ENCODE results near the gene TPSB2.

The TPSB2 gene

DNA sequence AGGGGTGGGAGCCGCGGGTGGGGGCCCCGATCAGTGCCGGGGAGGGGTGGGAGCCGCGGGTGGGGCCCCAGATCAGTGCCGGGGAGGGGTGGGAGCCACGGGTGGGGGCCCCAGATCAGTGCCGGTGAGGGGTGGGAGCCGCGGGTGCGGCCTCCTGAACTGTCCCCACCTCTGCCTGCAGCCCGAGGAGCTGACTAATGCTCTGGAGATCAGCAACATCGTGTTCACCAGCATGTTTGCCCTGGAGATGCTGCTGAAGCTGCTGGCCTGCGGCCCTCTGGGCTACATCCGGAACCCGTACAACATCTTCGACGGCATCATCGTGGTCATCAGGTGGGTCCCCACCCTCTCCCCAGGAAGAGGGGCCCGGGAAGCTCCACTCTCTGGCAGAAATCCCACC lies 25.1 kb downstream of the TPSB2 start:
- Histone ChIP-seq H2AFZ (ENCODE audit: low read length) (no peak overlapping the region), H4K20me1 (ENCODE audit: insufficient read depth, low read length) (no peaks in the 10 kb centered on the region), H3K36me3 (replicated peaks; ENCODE audit: insufficient read depth, low read length) (no peaks in the 10 kb centered on the region), H3K79me2 (ENCODE audit: low read length) (no peaks in the 10 kb centered on the region), H3K4me1 (ENCODE audit: low read length) (no peaks in the 10 kb centered on the region), H3K27me3 (replicated peaks; ENCODE audit: insufficient read depth, low read length) (peaks cover 85% of the 10 kb centered on the region), H3K27ac (ENCODE audit: low read length) (no peak overlapping the region), H3K9ac (ENCODE audit: low read length) (no peak overlapping the region), H3K4me2 (ENCODE audit: low read depth, low read length) (no peak overlapping the region), H3K9me2 (replicated peaks; ENCODE audit: insufficient read depth, low read length) (no peaks in the 10 kb centered on the region), H3F3A (ENCODE audit: insufficient read depth, low read length) (no peaks in the 10 kb centered on the region), H3K9me3 (replicated peaks; ENCODE audit: insufficient read depth, low read length) (no peaks in the 10 kb centered on the region), H3K4me3 (ENCODE audit: low read length) (no peak overlapping the region)
- no peak for DNase-seq
- TF ChIP-seq EZH2 (optimal IDR thresholded peaks at IDR 0.05; ENCODE audit: low read depth, low read length) (peak; percentile 23), EZH2phosphoT487 (IDR thresholded peaks at IDR 0.05; ENCODE audit: low read length) (no peak)

DNA sequence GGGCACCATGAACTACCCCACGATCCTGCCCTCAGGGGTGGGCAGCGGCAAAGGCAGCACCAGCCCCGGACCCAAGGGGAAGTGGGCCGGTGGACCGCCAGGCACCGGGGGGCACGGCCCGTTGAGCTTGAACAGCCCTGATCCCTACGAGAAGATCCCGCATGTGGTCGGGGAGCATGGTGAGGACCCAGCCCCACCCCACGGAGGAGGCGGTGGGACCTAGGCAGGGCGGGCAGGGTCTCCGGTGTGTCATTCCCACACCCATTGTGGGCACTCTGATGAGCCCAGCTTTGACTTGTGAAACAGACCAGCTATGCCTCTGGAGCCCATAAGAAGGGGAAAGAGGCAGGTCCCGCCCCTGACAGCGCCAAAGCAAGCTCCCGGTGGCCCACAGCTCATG lies 27.7 kb downstream of the TPSB2 start:
- no peak overlapping the region for H3K27ac ChIP-seq (ENCODE audit: low read length)
- TF ChIP-seq EZH2phosphoT487 (IDR thresholded peaks at IDR 0.05; ENCODE audit: low read length) (no peak), EZH2 (optimal IDR thresholded peaks at IDR 0.05; ENCODE audit: low read depth, low read length) (no peak)
- TF ChIP-seq, protein P1, sequence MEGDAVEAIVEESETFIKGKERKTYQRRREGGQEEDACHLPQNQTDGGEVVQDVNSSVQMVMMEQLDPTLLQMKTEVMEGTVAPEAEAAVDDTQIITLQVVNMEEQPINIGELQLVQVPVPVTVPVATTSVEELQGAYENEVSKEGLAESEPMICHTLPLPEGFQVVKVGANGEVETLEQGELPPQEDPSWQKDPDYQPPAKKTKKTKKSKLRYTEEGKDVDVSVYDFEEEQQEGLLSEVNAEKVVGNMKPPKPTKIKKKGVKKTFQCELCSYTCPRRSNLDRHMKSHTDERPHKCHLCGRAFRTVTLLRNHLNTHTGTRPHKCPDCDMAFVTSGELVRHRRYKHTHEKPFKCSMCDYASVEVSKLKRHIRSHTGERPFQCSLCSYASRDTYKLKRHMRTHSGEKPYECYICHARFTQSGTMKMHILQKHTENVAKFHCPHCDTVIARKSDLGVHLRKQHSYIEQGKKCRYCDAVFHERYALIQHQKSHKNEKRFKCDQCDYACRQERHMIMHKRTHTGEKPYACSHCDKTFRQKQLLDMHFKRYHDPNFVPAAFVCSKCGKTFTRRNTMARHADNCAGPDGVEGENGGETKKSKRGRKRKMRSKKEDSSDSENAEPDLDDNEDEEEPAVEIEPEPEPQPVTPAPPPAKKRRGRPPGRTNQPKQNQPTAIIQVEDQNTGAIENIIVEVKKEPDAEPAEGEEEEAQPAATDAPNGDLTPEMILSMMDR (IDR thresholded peaks at IDR 0.05; ENCODE audit: low read length), result no peak
- H2AFZ ChIP-seq (ENCODE audit: low read length), result no peak overlapping the region
- no peaks in the 10 kb centered on the region for H3K9me2 ChIP-seq (replicated peaks; ENCODE audit: insufficient read depth, low read length)
- H3K9me3 ChIP-seq (replicated peaks; ENCODE audit: insufficient read depth, low read length), result no peaks in the 10 kb centered on the region
- no peaks in the 10 kb centered on the region for H3F3A ChIP-seq (ENCODE audit: insufficient read depth, low read length)
- H3K79me2 ChIP-seq (ENCODE audit: low read length), result no peaks in the 10 kb centered on the region
- no peak overlapping the region for H3K4me3 ChIP-seq (ENCODE audit: low read length)
- H4K20me1 ChIP-seq (ENCODE audit: insufficient read depth, low read length), result no peaks in the 10 kb centered on the region
- H3K27me3 ChIP-seq (replicated peaks; ENCODE audit: insufficient read depth, low read length), result peaks cover 71% of the 10 kb centered on the region
- no peak overlapping the region for H3K9ac ChIP-seq (ENCODE audit: low read length)
- no peak overlapping the region for H3K4me2 ChIP-seq (ENCODE audit: low read depth, low read length)
- no peak for DNase-seq
- no peaks in the 10 kb centered on the region for H3K4me1 ChIP-seq (ENCODE audit: low read length)
- no peaks in the 10 kb centered on the region for H3K36me3 ChIP-seq (replicated peaks; ENCODE audit: insufficient read depth, low read length)

DNA sequence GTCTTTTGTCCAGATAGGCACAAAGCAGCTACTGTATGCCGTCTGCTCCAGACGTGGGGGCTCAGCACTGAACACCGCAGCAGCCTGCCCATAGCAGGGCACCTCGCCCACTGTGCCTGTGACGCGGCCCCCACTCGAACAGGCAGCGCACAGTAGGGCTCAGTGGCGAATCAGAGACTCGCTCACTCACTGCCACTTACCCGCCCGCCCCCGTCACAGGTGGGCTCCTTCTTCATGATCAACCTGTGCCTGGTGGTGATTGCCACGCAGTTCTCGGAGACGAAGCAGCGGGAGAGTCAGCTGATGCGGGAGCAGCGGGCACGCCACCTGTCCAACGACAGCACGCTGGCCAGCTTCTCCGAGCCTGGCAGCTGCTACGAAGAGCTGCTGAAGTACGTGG lies 28.5 kb downstream of the TPSB2 start:
- no peaks in the 10 kb centered on the region for H3K9me2 ChIP-seq (replicated peaks; ENCODE audit: insufficient read depth, low read length)
- no peak overlapping the region for H2AFZ ChIP-seq (ENCODE audit: low read length)
- H3F3A ChIP-seq (ENCODE audit: insufficient read depth, low read length), result no peaks in the 10 kb centered on the region
- H3K79me2 ChIP-seq (ENCODE audit: low read length), result no peaks in the 10 kb centered on the region
- TF ChIP-seq EZH2 (optimal IDR thresholded peaks at IDR 0.05; ENCODE audit: low read depth, low read length) (no peak), EZH2phosphoT487 (IDR thresholded peaks at IDR 0.05; ENCODE audit: low read length) (no peak)
- TF ChIP-seq, protein P1 (IDR thresholded peaks at IDR 0.05; ENCODE audit: low read length), result no peak
- H3K4me2 ChIP-seq (ENCODE audit: low read depth, low read length), result no peak overlapping the region
- no peak overlapping the region for H3K4me3 ChIP-seq (ENCODE audit: low read length)
- no peaks in the 10 kb centered on the region for H3K36me3 ChIP-seq (replicated peaks; ENCODE audit: insufficient read depth, low read length)
- peaks cover 75% of the 10 kb centered on the region for H3K27me3 ChIP-seq (replicated peaks; ENCODE audit: insufficient read depth, low read length)
- no peaks in the 10 kb centered on the region for H4K20me1 ChIP-seq (ENCODE audit: insufficient read depth, low read length)
- DNase-seq, result no peak
- no peaks in the 10 kb centered on the region for H3K4me1 ChIP-seq (ENCODE audit: low read length)
- no peak overlapping the region for H3K9ac ChIP-seq (ENCODE audit: low read length)
- H3K9me3 ChIP-seq (replicated peaks; ENCODE audit: insufficient read depth, low read length), result no peaks in the 10 kb centered on the region
- no peak overlapping the region for H3K27ac ChIP-seq (ENCODE audit: low read length)

DNA sequence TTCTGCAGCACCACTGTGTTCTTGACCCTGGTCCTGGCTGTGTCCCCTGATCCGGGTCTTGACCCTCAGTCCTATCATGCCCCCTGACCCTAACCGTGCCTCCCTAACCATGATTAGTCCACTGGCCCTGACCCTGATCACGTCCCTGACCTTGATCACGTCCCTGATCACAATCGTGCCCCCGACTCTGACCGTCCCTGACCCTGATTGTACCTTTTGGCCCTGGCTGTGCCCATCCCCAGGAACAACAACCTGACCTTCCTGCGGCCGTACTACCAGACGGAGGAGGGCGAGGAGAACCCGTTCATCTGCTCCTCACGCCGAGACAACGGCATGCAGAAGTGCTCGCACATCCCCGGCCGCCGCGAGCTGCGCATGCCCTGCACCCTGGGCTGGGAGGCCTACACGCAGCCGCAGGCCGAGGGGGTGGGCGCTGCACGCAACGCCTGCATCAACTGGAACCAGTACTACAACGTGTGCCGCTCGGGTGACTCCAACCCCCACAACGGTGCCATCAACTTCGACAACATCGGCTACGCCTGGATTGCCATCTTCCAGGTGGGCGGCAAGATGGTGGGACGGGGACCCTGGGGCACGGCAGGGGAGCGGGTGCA lies 29.9 kb downstream of the TPSB2 start:
- Histone ChIP-seq H3K4me2 (ENCODE audit: low read depth, low read length) (no peak overlapping the region), H3F3A (ENCODE audit: insufficient read depth, low read length) (no peaks in the 10 kb centered on the region), H4K20me1 (ENCODE audit: insufficient read depth, low read length) (no peaks in the 10 kb centered on the region), H3K4me1 (ENCODE audit: low read length) (no peaks in the 10 kb centered on the region), H3K27me3 (replicated peaks; ENCODE audit: insufficient read depth, low read length) (peaks cover 76% of the 10 kb centered on the region), H3K79me2 (ENCODE audit: low read length) (no peaks in the 10 kb centered on the region), H3K9me2 (replicated peaks; ENCODE audit: insufficient read depth, low read length) (no peaks in the 10 kb centered on the region), H2AFZ (ENCODE audit: low read length) (no peak overlapping the region), H3K4me3 (ENCODE audit: low read length) (no peak overlapping the region), H3K36me3 (replicated peaks; ENCODE audit: insufficient read depth, low read length) (no peaks in the 10 kb centered on the region), H3K27ac (ENCODE audit: low read length) (no peak overlapping the region), H3K9me3 (replicated peaks; ENCODE audit: insufficient read depth, low read length) (no peaks in the 10 kb centered on the region), H3K9ac (ENCODE audit: low read length) (no peak overlapping the region)
- TF ChIP-seq EZH2 (optimal IDR thresholded peaks at IDR 0.05; ENCODE audit: low read depth, low read length) (no peak), EZH2phosphoT487 (IDR thresholded peaks at IDR 0.05; ENCODE audit: low read length) (no peak)
- TF ChIP-seq, protein P1 (IDR thresholded peaks at IDR 0.05; ENCODE audit: low read length), result no peak
- no peak for DNase-seq
